Lower lobe of right lung (tissue), 2 donors: Measurements from ENCODE around the gene LRP3. TPM values are rescaled to one million over a fixed set of nuclear protein-coding genes. Genes with fewer than 3 reads are reported as not detected.

Source experiments
- ATAC-seq, 2 donors: fragments of 200-7000 bp; cut with Tn5 transposase; one replicate each; pipeline ENCODE4 v1.9.1; 2020 to 2022; ENCODE audit warnings: mild to moderate bottlenecking in 2 of 2, moderate library complexity in 2 of 2
- DNase-seq: peaks from one replicate; pipeline ENCODE4 v3.0.0-alpha.2; 2020
- H3K27ac ChIP-seq: fragments of 200-600 bp; one replicate; pipeline ENCODE4 v1.8.0; 2022
- H3K27me3 ChIP-seq: fragments of 200-600 bp; one replicate; pipeline ENCODE4 v1.8.0; 2022; ENCODE audit warnings: low read depth
- H3K36me3 ChIP-seq: fragments of 200-600 bp; one replicate; pipeline ENCODE4 v1.8.0; 2022; ENCODE audit warnings: mild to moderate bottlenecking
- H3K4me1 ChIP-seq: fragments of 200-600 bp; one replicate; pipeline ENCODE4 v1.8.0; 2022
- H3K4me3 ChIP-seq: fragments of 200-600 bp; one replicate; pipeline ENCODE4 v1.8.0; 2022; ENCODE audit warnings: mild to moderate bottlenecking
- H3K9me3 ChIP-seq: fragments of 200-600 bp; one replicate; pipeline ENCODE4 v1.8.0; 2022
- intact Hi-C: fragments of 100-400 bp; cut with DNase I; formaldehyde crosslinking; loops from one replicate; pipeline ENCODE4 v1.11.0; 2022
- total RNA-seq: library from RNA; stranded (reverse); fragmentation: NEBNext Ultra II Directional; extraction: Animal tissue kit (Norgen Biotek cat#: 25700); gene quantifications from one replicate; pipeline ENCODE4 v1.2.1, GENCODE V29; 2021
- TF ChIP-seq, protein P1 (sequence below): fragments of 200-600 bp; IDR thresholded peaks from one replicate; pipeline ENCODE4 v1.8.0; 2022; ENCODE audit warnings: antibody characterized with exemption, mild to moderate bottlenecking
- donor health status: DM: no; HTN: yes; CAD: no; lungs with severe emphysema.

LRP3 gene
- total RNA-seq, 1 donor from 2014 or later: 13.8 TPM

DNA sequence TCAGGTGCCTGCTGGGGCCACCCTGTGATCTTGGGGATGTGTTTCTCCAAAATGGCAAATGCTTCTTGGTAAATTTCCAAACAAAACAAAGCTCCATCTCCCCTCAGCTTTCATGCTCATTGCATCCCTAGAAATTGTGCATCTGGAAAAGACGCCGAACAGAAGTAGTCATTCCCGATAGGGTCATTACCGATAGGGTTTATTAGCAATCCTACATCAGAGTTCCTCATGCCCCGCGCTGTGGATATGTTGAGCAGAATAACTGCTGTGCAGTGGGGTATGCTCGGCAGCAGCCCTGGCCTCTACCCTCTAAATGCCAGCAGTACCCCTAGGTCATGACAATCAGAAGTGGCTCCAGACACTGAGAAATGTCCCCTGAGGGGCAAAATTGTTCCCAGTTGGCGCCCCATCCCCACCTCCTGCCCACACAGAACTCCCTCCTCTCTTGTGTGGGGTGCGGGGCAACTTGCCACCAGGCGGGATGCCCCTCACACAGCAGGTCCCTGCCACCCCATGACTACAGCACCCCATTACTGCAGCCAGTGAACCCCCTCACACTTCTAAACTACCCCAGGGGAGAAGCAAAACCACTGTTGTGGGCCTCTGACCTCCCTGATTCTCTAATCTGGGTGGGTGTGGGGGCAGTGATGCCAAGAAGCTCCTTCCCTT lies 44.5 kb downstream of the LRP3 start:
- peaks cover 12% of the 10 kb centered on the region for H3K27me3 ChIP-seq
- ATAC-seq (no peak), DNase-seq (peak; percentile 22)
- TF ChIP-seq, protein P1, sequence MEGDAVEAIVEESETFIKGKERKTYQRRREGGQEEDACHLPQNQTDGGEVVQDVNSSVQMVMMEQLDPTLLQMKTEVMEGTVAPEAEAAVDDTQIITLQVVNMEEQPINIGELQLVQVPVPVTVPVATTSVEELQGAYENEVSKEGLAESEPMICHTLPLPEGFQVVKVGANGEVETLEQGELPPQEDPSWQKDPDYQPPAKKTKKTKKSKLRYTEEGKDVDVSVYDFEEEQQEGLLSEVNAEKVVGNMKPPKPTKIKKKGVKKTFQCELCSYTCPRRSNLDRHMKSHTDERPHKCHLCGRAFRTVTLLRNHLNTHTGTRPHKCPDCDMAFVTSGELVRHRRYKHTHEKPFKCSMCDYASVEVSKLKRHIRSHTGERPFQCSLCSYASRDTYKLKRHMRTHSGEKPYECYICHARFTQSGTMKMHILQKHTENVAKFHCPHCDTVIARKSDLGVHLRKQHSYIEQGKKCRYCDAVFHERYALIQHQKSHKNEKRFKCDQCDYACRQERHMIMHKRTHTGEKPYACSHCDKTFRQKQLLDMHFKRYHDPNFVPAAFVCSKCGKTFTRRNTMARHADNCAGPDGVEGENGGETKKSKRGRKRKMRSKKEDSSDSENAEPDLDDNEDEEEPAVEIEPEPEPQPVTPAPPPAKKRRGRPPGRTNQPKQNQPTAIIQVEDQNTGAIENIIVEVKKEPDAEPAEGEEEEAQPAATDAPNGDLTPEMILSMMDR: no peak
- peaks cover 10% of the 10 kb centered on the region for H3K4me1 ChIP-seq
- intact Hi-C loops: loop anchor here (5.0 kb wide), 1 partner anchor 169 kb away; no protein-coding TSS in a partner anchor
- no peaks in the 10 kb centered on the region for H3K9me3 ChIP-seq
- H3K36me3 ChIP-seq: no peaks in the 10 kb centered on the region
- no peak overlapping the region for H3K4me3 ChIP-seq
- H3K27ac ChIP-seq: no peak overlapping the region

DNA sequence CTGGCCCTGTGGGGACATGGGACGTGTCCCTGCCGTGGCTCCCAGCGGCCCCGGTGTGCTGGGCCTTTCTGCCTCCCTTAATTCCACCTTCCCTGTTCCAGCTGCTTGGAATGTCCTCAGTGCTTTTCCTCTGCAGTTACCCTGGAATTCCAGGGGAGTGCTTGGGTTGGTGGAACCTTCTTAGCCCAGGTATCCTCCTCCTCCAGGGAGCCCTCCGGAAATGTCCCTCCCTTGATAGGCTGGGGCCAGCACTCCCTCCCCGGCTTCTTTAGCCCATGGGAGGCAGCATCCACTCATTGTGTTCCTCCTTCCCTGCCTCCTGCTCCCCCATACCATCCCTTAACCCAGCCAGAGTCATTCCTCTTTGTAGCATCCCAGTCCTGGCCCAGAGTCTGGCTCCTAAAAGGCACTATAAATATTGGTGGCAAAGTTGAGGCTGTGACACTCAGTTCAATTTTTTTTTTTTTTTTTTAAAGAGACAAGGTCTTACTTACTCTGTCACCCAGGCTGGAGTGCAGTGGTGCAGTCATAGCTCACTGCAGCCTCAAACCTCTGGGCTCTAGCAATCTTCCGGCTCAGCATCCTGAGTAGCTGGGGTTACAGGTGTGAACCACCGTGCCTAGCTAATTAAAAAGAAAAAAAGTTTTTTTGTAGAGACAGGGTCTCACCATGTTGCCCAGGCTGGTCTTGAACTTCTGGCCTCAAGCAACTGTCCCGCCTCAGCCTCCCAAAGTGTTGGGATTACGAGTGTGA lies 45.3 kb downstream of the LRP3 start:
- H3K36me3 ChIP-seq: no peaks in the 10 kb centered on the region
- H3K27ac ChIP-seq: no peak overlapping the region
- DNase-seq (peak; percentile 14), ATAC-seq (no peak)
- H3K4me3 ChIP-seq: no peak overlapping the region
- intact Hi-C loops: loop anchor here (5.0 kb wide), 1 partner anchor 168 kb away; no protein-coding TSS in a partner anchor
- TF ChIP-seq, protein P1: no peak
- peaks cover 12% of the 10 kb centered on the region for H3K27me3 ChIP-seq
- peaks cover 10% of the 10 kb centered on the region for H3K4me1 ChIP-seq
- no peaks in the 10 kb centered on the region for H3K9me3 ChIP-seq

DNA sequence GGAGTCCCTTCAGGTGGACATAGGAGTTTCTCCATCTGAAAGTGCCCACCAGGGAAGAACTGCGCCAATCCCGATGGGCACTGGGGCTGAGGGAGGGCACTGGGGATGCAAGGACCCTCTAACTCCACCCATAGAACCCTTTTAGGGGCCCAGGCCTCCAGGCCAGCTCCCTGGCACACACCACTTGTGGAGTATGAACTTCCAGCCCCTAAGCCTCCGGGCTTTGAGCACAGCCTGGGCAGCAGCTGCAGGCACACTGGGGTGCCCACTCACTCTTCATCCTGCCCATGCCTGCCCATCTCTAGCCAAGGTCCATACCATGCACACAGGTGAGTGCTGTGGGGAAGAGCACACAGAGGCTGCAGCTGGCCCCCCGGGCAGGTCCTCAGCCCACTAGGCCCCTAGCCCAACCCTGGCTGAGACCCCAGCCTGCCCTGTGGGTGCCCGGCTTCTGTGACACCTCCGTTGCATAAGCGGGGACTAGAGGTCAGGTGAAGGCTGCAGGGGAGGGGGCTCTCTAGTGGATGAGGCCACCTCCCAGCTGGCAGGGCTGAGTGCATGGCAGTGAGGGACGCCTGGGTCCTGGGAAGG lies 46.1 kb downstream of the LRP3 start:
- H3K4me1 ChIP-seq: peaks cover 10% of the 10 kb centered on the region
- intact Hi-C loops: no loop called here
- H3K27me3 ChIP-seq: peaks cover 5% of the 10 kb centered on the region
- no peaks in the 10 kb centered on the region for H3K36me3 ChIP-seq
- TF ChIP-seq, protein P1: no peak
- no peak overlapping the region for H3K27ac ChIP-seq
- DNase-seq: peak; percentile 34
- ATAC-seq: no peak
- H3K4me3 ChIP-seq: no peak overlapping the region
- no peaks in the 10 kb centered on the region for H3K9me3 ChIP-seq

DNA sequence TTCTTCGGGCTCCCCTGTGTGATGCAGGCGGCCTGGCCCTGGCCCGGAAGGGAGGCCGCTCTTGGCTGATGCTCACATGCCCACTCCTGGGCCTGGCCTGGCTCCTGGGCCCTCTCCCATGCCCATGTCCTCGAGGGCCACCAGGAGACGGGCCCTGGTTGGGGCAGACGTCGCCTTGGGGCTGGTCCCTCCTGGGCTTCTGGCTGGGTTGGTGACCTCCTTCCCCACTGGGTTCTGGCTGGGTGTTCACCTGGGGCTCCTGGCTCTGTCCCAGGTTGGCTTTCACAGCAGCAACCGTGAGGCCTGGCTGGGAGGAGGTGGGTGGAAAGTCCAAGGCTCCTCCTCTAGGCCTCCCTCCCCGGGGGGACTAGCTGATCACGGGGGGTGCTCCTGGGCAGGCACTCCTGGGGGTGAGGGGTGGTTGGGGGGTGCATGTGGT lies 47.0 kb downstream of the LRP3 start:
- H3K27ac ChIP-seq: no peak overlapping the region
- intact Hi-C loops: no loop called here
- ATAC-seq: peak; percentile 3 to 7
- H3K4me1 ChIP-seq: peaks cover 10% of the 10 kb centered on the region
- H3K4me3 ChIP-seq: no peak overlapping the region
- DNase-seq: peak; percentile 43
- TF ChIP-seq, protein P1: no peak
- H3K27me3 ChIP-seq: peaks cover 3% of the 10 kb centered on the region
- peaks cover 5% of the 10 kb centered on the region for H3K9me3 ChIP-seq
- H3K36me3 ChIP-seq: no peaks in the 10 kb centered on the region

DNA sequence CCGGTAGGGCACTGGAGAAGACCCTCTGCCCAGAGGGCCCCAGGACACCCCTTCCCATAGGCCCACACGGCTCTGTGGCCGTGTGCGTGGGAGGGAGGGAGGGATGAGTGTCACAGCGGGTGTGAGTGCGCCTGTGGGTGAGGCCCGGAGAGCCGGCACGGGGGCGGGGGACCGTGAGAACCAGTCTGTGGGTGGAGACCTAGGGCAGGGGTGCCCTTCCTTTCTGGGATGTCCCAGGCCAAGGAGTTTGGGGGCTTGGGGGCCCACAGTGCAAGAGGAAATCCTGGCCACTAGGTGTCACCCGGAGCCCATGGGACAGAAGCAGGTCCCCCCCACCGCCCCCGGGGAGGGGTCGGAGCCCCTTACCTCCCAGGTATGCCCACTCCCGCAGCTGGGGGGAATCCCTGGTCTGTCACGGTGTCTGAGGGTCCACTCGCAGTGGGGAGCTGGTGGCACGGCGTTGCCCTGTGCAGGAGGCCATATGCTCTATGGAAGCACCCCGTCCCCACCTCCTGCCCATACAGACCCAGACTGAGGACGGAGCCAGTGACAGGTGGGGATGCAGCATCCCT lies 47.5 kb downstream of the LRP3 start:
- Histone ChIP-seq H3K4me3 (no peak overlapping the region), H3K4me1 (peaks cover 10% of the 10 kb centered on the region), H3K9me3 (peaks cover 6% of the 10 kb centered on the region), H3K27ac (no peak overlapping the region), H3K36me3 (no peaks in the 10 kb centered on the region), H3K27me3 (peaks cover 3% of the 10 kb centered on the region)
- peak; percentile 58 to 77 for ATAC-seq
- TF ChIP-seq, protein P1: peak; percentile 77
- intact Hi-C loops: no loop called here
- DNase-seq: peak; percentile 69
